Stimulated activated naive CD4-positive, alpha-beta T cell (primary cell): ENCODE results near the gene SLC1A2.

Experiments
- DNase-seq, 6 experiments: peaks; one replicate each; lab custom pipeline; 2025; lab: John Stamatoyannopoulos, UW

SLC1A2 gene

DNA sequence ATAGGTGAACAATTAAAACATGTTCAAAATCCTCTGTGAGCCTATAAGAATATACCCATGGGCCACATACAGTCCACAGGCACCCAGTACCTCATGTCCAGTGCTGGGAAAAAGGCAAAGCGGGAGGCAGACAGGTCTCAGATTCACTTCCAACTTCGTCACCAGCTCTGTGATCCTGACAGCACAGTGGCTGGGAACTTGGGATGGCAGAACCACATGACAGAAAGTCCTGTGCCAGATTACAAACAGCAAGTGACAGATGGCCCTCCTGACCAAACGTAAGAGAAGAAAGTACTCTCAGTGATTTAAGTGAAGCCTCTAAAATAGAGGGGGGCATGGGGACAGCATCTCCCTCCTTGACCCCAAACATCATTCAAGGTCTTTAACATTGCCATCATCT is 5.8 kb downstream of the SLC1A2 start:
- DNase-seq, result no peak

DNA sequence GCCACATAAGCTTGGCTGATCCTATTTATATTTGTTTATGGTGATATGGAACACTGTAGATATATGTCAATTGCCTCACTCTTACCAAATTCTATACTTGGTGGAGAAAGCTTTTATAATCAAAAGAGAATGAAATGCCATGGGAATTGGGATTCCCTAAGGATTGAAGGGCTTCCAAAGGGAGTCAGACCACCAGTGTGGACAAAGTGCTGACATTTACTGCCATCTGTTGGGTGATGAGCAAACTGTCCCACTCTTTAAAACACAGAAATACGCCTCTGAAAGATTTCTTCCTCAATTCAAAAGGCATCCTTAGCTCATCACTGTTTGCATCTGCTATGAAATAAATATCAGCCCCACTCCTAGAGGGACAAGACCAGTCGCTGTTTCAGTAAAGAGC is 7.1 kb downstream of the SLC1A2 start:
- no peak for DNase-seq

GRCh38 chr11:35407041-35407440 is 12.3 kb downstream of the SLC1A2 start:
- DNase-seq, result no peak

DNA sequence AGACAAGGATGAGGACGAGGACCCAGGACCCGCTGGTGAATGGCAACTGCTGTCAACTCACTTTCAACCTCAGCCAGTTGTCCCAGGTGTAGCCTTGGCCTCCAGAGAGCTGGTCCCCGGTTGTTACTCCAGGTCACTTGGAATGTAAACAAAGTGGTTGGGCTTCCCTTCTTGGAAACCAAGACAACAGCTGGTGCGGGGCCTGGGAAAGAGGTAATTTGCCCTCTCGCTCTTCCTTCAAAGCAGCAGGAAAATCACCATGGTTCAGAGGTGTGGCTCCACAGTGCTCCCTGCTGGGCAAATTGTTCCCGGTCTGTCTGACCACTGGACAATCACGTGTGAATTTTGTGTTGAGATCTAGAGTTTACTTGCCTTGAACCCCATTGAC is 15.0 kb downstream of the SLC1A2 start:
- peak in 1 of 6 experiments; percentile 4 for DNase-seq

- DNase-seq, result no peak
Measured at GRCh38 chr11:35403765-35404387, 15.5 kb downstream of the SLC1A2 start.

GRCh38 chr11:35402751-35403660 is 16.4 kb downstream of the SLC1A2 start:
- DNase-seq, result no peak

GRCh38 chr11:35398881-35399280 is 20.5 kb downstream of the SLC1A2 start:
- no peak for DNase-seq

DNA sequence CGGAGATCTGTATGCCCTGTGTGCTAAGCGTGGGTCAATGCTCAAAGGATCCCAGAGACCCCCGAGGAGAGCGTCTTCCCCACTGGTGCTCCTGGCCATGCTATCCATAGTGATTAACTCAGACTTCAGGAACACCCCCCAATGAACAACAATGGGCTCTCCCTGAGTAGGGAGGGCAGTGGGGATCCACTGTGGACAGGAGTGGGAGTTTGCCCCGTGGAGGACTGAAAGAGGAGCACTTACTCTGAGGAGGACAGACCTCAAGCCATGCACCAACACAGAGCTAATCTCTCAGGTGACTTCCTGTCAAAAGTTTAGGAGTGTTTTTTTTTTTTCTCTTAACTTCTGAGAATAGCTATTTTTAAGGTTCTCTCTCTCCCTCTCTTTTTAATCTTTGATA is 24.4 kb downstream of the SLC1A2 start:
- DNase-seq, result no peak

- no peak for DNase-seq
Measured at GRCh38 chr11:35393098-35393497, 26.3 kb downstream of the SLC1A2 start.

DNA sequence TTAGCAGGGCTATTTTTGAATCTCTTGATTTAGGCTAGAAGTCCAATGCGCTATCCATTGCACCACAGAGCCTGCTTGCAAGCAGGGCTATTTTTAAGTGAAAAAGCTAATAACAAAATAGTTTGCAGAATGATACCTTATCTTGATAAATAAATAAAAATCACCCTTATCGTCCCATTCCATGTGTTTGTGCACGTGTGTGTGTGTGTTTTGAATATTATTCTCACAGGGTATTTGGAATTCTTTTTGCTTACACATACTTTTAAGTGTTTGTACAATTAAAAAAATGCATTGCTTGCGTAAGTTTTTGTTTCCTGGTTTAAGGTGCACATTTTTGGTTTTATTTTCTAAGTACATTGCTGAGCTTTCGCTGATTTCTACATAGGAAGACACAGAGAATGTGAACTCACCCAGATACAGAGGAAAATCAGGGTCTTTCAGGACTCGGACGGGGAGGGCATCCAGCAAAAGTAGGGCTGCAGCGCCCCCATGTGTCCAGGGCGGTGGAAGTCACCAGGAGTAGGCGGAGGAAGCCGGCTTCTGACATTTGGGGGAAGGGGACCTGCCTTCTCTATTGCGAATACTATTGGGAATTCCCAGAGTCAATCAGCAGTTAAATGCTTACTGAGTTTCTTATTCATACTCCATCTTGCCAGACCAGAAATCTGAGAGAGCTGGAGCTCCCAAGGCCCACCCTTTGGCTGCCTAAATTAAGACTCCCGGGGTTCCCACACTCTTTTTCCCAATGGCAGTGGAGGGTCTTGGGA is 27.3 kb downstream of the SLC1A2 start:
- peak; percentile 62 to 87 (median 82) for DNase-seq

GRCh38 chr11:35390737-35391682 is 28.3 kb downstream of the SLC1A2 start:
- no peak for DNase-seq

DNA sequence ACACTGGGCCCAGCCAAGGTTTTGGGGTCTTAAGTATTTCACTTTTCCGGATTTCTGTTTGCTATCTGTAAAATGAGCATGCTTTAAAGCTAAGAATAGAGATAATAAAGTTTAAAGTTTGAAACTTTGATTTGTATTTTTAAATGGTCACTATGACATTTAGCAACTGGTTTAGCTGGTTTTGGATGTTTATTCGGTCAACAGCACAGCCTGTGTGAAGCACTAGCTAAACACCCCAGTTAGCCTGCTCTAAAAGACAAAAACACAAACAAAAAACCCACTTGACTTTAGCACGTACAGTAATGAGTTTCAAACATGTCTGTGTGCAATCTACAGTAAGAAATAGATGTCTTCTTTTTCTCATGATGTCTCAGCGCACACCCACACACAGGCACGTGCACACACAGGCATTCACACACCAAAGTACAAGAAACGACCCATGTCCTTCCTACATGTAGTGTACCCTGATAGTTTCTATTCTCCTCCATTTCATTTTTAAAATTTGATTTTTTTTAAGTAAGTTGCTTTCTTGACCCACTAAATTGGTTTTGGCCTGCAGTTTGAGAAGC is 29.4 kb downstream of the SLC1A2 start:
- no peak for DNase-seq

GRCh38 chr11:35389112-35389511 is 30.2 kb downstream of the SLC1A2 start:
- DNase-seq, result no peak

- no peak for DNase-seq
Measured at GRCh38 chr11:35388061-35388460, 31.3 kb downstream of the SLC1A2 start.

GRCh38 chr11:35387111-35387982 is 32.0 kb downstream of the SLC1A2 start:
- no peak for DNase-seq

GRCh38 chr11:35383953-35384352 is 35.4 kb downstream of the SLC1A2 start:
- no peak for DNase-seq

- no peak for DNase-seq
Measured at GRCh38 chr11:35381709-35382322, 37.5 kb downstream of the SLC1A2 start.

- no peak for DNase-seq
Measured at GRCh38 chr11:35380603-35381002, 38.8 kb downstream of the SLC1A2 start.

DNA sequence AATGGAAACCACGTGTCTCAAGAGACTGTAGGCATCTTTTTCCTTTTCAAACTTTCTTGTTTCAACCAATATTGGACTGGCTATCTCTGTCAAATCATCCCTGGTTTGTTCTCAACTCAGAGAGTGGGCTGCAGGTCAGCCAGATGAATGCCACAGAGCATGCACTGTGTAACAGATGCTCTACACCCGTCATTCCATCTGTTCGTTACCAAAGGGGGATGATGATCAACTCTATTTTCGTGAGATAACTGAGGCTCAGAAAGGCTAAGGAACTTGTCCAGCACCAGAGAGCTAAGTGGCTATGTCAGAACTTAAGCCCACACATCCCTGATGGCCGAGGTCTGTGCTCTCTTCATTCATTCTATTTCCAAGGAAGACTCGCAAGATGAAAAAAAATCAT is 42.1 kb downstream of the SLC1A2 start:
- DNase-seq, result no peak

DNA sequence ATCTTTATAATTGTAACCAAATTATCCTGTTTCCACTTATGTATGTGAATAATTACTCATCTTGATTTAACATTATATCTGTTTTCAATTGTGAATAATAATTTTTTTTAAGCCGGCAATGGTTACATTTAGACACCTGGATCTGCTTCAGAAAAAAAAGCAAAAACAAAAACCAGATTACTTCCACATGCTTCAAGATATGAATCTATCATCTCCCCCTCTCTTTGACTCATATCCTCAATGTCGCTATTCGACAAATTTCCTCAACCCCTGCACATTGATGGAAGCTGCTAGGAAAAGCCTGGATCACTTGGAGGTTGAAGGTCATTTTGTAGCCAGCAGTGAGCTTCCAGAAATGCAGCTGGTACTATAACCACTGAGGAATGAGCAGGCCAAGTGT is 42.7 kb downstream of the SLC1A2 start:
- DNase-seq, result no peak
